HG02610 (cell line): Measurements from ENCODE around the gene WDR37.

ENCODE experiments used
- ATAC-seq: cut with Tn5 transposase; IDR thresholded peaks from one replicate; pipeline ENCODE4 v1.9.1; 2021; ENCODE audit warnings: mild to moderate bottlenecking, moderate library complexity; ENCODE audit not compliant: unreplicated experiment

Gene WDR37

DNA sequence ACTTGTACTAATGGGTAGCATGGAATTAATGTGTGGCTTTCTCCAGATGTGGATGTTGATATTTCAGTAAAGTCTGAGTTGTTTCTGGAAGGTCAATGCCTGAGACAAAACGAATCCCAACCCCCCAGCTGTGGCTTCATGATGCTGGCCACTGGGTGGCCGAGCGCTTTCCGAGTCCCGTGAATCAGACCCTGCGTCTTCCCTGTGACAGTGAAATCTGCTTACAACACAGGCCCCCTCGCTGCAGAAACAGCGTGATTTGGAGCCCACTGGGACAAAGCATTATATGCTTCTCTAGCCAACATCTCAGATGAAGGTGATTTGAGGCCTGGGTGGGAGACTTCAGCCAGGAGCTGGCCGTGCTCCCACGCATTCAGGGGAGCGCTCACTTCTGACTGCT is 124.7 kb downstream of the WDR37 start:
- no peak for ATAC-seq
